Liver (tissue), 3 donors: ENCODE data around the gene NOL9.

Experiments
- FOXA1 ChIP-seq: IDR thresholded peaks from 2 replicates; pipeline ENCODE4 v1.6.1; 2016; ENCODE audit warnings: antibody characterized with exemption
- GABPA ChIP-seq, 2 donors: IDR thresholded peaks in 1 of 2; conservative IDR thresholded peaks in 1 of 2; 2 replicates each; pipeline ENCODE4 v1.6.1; 2016; ENCODE audit warnings: antibody characterized with exemption in 2 of 2, mild to moderate bottlenecking in 1 of 2, moderate library complexity in 1 of 2
- JUND ChIP-seq, 2 donors: IDR thresholded peaks; 2 replicates each; pipeline ENCODE4 v1.6.1; 2016; ENCODE audit warnings: antibody characterized with exemption in 2 of 2
- SP1 ChIP-seq: IDR thresholded peaks from 2 replicates; pipeline ENCODE4 v1.6.1; 2018; ENCODE audit warnings: antibody characterized with exemption, mild to moderate bottlenecking
- TAF1 ChIP-seq: conservative IDR thresholded peaks from 2 replicates; pipeline ENCODE4 v1.6.1; 2016; ENCODE audit warnings: antibody characterized with exemption, mild to moderate bottlenecking
- TF ChIP-seq, protein P1 (sequence below): fragments of 150-350 bp; IDR thresholded peaks from 2 replicates; pipeline ENCODE4 v1.5.1; 2017; ENCODE audit warnings: improper control_type of control experiment, low read depth, low read length; ENCODE audit not compliant: missing input control
- TF ChIP-seq, protein P2 (sequence below): IDR thresholded peaks from 2 replicates; pipeline ENCODE4 v1.6.1; 2016; ENCODE audit warnings: antibody characterized with exemption
- TF ChIP-seq, protein P3 (sequence below): IDR thresholded peaks from 2 replicates; pipeline ENCODE4 v1.6.1; 2016; ENCODE audit warnings: antibody characterized with exemption, mild to moderate bottlenecking
- TF ChIP-seq, protein P4 (sequence below): IDR thresholded peaks from 2 replicates; pipeline ENCODE4 v1.6.1; 2016; ENCODE audit warnings: antibody characterized with exemption
- TF ChIP-seq, protein P5 (sequence below): IDR thresholded peaks from 2 replicates; pipeline ENCODE4 v1.6.1; 2016; ENCODE audit warnings: antibody characterized with exemption
- donor health status: healthy.
- donor health status: healthy.

DNA sequence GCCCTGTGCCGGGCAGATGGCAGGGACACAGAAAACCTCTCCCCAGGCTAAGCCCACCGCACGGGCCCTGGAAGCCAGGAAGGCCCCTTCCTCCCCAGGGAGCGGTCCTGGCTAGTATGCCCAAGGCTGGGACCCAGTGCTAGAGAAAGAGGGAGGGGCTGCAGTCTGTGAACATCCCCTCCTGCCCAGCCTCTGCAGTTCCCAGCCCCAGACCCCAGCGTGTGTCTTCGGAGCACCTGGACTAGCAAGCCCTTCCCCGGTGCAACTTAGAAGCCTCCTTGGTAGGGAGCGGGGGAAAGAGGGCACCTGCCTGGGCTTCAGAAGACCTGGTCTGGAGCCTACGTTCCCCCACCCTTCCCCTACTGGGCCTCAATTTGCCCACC, 64.9 kb downstream of the NOL9 start:
- TF ChIP-seq, protein P1, sequence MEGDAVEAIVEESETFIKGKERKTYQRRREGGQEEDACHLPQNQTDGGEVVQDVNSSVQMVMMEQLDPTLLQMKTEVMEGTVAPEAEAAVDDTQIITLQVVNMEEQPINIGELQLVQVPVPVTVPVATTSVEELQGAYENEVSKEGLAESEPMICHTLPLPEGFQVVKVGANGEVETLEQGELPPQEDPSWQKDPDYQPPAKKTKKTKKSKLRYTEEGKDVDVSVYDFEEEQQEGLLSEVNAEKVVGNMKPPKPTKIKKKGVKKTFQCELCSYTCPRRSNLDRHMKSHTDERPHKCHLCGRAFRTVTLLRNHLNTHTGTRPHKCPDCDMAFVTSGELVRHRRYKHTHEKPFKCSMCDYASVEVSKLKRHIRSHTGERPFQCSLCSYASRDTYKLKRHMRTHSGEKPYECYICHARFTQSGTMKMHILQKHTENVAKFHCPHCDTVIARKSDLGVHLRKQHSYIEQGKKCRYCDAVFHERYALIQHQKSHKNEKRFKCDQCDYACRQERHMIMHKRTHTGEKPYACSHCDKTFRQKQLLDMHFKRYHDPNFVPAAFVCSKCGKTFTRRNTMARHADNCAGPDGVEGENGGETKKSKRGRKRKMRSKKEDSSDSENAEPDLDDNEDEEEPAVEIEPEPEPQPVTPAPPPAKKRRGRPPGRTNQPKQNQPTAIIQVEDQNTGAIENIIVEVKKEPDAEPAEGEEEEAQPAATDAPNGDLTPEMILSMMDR = no peak
- TF ChIP-seq, protein P2, sequence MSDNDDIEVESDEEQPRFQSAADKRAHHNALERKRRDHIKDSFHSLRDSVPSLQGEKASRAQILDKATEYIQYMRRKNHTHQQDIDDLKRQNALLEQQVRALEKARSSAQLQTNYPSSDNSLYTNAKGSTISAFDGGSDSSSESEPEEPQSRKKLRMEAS = no peak
- TF ChIP-seq GABPA (IDR thresholded peaks at IDR 0.05 in 1 of 2, conservative IDR thresholded peaks at IDR 0.05 in 1 of 2) (no peak), JUND (IDR thresholded peaks at IDR 0.05) (no peak), SP1 (no peak), TAF1 (no peak), FOXA1 (no peak)
- TF ChIP-seq, protein P3, sequence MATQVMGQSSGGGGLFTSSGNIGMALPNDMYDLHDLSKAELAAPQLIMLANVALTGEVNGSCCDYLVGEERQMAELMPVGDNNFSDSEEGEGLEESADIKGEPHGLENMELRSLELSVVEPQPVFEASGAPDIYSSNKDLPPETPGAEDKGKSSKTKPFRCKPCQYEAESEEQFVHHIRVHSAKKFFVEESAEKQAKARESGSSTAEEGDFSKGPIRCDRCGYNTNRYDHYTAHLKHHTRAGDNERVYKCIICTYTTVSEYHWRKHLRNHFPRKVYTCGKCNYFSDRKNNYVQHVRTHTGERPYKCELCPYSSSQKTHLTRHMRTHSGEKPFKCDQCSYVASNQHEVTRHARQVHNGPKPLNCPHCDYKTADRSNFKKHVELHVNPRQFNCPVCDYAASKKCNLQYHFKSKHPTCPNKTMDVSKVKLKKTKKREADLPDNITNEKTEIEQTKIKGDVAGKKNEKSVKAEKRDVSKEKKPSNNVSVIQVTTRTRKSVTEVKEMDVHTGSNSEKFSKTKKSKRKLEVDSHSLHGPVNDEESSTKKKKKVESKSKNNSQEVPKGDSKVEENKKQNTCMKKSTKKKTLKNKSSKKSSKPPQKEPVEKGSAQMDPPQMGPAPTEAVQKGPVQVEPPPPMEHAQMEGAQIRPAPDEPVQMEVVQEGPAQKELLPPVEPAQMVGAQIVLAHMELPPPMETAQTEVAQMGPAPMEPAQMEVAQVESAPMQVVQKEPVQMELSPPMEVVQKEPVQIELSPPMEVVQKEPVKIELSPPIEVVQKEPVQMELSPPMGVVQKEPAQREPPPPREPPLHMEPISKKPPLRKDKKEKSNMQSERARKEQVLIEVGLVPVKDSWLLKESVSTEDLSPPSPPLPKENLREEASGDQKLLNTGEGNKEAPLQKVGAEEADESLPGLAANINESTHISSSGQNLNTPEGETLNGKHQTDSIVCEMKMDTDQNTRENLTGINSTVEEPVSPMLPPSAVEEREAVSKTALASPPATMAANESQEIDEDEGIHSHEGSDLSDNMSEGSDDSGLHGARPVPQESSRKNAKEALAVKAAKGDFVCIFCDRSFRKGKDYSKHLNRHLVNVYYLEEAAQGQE = no peak
- TF ChIP-seq, protein P4, sequence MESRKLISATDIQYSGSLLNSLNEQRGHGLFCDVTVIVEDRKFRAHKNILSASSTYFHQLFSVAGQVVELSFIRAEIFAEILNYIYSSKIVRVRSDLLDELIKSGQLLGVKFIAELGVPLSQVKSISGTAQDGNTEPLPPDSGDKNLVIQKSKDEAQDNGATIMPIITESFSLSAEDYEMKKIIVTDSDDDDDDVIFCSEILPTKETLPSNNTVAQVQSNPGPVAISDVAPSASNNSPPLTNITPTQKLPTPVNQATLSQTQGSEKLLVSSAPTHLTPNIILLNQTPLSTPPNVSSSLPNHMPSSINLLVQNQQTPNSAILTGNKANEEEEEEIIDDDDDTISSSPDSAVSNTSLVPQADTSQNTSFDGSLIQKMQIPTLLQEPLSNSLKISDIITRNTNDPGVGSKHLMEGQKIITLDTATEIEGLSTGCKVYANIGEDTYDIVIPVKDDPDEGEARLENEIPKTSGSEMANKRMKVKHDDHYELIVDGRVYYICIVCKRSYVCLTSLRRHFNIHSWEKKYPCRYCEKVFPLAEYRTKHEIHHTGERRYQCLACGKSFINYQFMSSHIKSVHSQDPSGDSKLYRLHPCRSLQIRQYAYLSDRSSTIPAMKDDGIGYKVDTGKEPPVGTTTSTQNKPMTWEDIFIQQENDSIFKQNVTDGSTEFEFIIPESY = no peak
- TF ChIP-seq, protein P5, sequence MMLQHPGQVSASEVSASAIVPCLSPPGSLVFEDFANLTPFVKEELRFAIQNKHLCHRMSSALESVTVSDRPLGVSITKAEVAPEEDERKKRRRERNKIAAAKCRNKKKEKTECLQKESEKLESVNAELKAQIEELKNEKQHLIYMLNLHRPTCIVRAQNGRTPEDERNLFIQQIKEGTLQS = no peak
